GM21786 (cell line): ENCODE measurements around the gene CFLAR.

Source experiments
- ATAC-seq: cut with Tn5 transposase; IDR thresholded peaks from one replicate; pipeline ENCODE4 v1.9.1; 2021; ENCODE audit not compliant: unreplicated experiment

The CFLAR gene

GRCh38 chr2:201205515-201205849 lies 89.5 kb downstream of the CFLAR start:
- ATAC-seq: no peak

GRCh38 chr2:201208563-201209252 lies 92.7 kb downstream of the CFLAR start:
- peak; percentile 81 for ATAC-seq

- no peak for ATAC-seq
These were observed 100.0 kb downstream of the CFLAR start for GRCh38 chr2:201215963-201216362.

GRCh38 chr2:201216918-201217317 lies 101.0 kb downstream of the CFLAR start:
- ATAC-seq: no peak

- ATAC-seq: no peak
These were observed 102.8 kb downstream of the CFLAR start for GRCh38 chr2:201218780-201219179.

GRCh38 chr2:201219328-201220096 lies 103.5 kb downstream of the CFLAR start:
- ATAC-seq: no peak

GRCh38 chr2:201220102-201220570 lies 104.2 kb downstream of the CFLAR start:
- ATAC-seq: no peak

- peak; percentile 95 for ATAC-seq
These were observed 107.4 kb downstream of the CFLAR start for GRCh38 chr2:201223089-201224073.
